Kidney capillary endothelial cell (primary cell): ENCODE measurements around the gene TRIM60.
"Not testable (repeated sequence)": the region's sequence is repeated elsewhere in the genome, so short reads cannot be mapped to it uniquely, and the experiment has no call there.

Experiments used
- DNase-seq: peaks from one replicate; pipeline ENCODE4 v3.0.0-alpha.2; 2018; ENCODE audit warnings: low spot score

Gene TRIM60

GRCh38 chr4:165031436-165032211, at the start of gene TRIM60:
Gene TRIM60, plus strand, starts transcription at chr4:165031999. Its CDS starts 8,074 bp downstream, at chr4:165040073.
- no peak for DNase-seq

- DNase-seq = no peak
Observed at GRCh38 chr4:164989471-164989870, 42.3 kb upstream of the TRIM60 start.

- not testable (repeated sequence) for DNase-seq
Observed at GRCh38 chr4:164990786-164991185, 41.0 kb upstream of the TRIM60 start.

DNA sequence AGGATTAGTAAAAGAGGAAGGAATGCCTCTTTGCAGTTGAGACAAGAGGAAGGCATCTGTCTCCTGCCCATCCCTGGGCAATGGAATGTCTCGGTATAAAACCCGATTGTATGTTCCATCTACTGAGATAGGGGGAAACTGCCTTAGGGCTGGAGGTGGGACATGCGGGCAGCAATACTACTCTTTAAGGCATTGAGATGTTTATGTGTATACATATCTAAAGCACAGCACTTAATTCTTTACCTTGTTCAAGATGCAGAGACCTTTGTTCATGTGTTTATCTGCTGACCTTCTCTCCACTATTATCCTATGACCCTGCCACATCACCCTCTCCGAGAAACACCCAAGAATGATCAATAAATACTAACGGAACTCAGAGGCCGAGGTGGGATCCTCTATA, 35.7 kb upstream of the TRIM60 start:
- DNase-seq = not testable (repeated sequence)

- DNase-seq = no peak
Observed at GRCh38 chr4:164997324-164997723, 34.5 kb upstream of the TRIM60 start.

GRCh38 chr4:164997941-164998340, 33.9 kb upstream of the TRIM60 start:
- DNase-seq = no peak

DNA sequence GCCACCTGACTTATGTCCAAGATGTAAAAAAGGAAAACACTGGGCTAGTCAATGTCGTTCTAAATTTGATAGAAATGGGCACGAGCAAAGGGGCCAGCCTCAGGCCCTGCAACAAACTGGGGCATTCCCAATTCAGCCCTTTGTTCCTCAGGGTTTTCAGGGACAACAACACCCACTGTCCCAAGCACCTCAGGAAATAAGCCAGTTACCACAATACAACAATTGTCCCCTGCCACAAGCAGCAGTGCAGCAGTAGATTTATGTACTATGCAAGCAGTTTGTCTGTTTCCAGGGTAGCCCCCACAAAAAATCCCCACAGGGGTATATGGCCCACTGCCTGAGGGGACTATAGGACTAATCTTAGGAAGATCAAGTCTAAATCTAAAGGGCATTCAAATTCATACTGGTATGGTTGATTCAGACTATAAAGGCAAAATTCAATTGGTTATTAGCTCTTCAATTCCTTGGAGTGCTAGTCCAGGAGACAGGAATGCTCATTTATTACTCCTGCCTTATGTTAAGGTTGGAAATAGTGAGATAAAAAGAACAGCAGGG, 33.2 kb upstream of the TRIM60 start:
- not testable (repeated sequence) for DNase-seq

GRCh38 chr4:165001957-165002356, 29.8 kb upstream of the TRIM60 start:
- DNase-seq = not testable (repeated sequence)

- no peak for DNase-seq
Observed at GRCh38 chr4:165005352-165005925, 26.4 kb upstream of the TRIM60 start.

GRCh38 chr4:165006456-165006855, 25.3 kb upstream of the TRIM60 start:
- no peak for DNase-seq

DNA sequence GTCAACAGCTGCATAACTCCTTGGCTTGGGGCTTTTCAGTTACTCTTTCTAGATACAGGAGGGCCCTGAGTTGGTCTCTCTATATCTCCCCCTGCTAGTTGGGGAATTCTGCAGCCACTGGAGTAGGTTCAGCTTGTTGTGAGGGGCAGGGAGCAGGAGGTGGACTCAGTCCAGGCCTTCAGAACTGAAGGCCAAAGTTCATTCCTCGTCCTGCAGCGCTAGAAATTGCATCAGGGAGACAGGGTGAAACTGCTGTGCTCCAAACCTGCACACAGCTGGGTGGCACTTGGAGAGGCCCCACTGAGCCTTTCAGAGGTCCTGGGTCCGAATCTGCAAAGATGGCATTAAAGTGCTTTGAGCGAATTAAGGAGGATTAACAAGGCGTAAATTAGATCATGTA, 24.9 kb upstream of the TRIM60 start:
- no peak for DNase-seq

DNA sequence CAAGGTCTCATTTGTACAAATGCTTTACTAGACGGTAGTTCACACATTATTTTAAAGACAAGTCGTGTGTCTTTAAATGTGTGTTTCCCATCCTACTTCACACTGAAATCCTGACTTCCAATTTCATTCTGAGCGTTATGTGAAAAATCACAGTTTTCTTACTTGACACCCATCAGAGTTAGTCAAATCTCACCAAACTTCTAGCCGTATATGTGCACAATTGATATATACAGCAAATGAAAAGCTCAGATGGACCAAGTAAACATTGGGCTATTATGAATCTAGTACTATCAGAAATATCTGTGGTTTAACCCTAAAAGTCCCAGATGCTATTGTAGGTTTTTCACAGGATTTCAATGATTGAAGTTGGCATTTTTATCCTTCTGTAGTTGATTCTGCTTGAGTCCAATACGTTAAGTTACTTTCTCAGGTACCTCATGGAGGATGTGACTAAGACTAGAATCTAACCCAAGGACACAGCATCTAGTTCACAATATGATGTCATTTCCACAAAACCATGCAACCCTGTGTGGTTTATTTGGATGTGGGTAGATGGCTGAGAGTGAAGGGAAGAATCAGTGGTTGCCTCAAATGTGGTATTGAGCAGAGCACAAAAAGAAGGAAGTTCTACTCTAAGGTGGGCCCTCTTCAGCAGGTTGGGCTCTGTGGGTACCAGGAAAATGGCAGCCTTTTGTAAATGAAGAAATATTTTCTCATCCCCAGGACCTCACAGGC, 22.1 kb upstream of the TRIM60 start:
- DNase-seq = no peak

DNA sequence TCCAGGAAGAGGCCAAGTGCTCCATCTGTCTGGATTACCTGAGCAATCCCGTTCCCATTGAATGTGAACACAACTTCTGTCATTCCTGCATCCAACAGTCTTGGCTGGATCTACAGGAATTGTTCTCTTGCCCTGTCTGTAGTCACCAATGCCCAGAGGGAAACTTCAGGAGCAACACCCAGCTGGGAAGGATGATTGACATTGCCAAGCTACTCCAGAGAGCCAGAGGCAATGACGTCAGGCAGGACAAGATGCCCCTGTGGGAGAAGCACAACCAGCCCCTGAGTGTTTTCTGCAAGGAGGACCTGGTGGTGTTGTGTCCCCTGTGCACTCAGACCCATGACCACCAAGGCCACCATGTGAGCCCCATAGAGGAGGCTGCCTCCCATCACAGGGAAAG, 21.3 kb upstream of the TRIM60 start:
- no peak for DNase-seq

DNA sequence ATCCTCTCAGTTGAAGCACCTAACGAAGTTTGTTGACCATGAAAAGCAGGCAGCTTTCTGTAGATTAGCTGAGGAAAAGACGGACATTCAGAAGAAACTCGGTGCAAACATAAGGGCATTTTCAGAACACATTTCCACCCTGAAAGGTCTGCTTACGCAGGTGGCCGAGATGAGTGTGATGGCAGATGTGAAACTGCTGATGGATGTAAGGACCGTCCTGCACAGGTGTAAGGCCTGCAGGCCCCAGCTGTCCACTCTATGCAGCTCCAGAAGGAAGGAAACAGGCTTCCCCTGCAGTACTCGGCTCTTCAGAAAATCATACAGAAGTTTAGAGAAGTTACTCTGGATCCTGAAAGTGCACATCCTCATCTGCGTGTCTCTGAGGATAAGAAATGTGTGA, 20.8 kb upstream of the TRIM60 start:
- DNase-seq = no peak

GRCh38 chr4:165011403-165011802, 20.4 kb upstream of the TRIM60 start:
- DNase-seq = no peak

DNA sequence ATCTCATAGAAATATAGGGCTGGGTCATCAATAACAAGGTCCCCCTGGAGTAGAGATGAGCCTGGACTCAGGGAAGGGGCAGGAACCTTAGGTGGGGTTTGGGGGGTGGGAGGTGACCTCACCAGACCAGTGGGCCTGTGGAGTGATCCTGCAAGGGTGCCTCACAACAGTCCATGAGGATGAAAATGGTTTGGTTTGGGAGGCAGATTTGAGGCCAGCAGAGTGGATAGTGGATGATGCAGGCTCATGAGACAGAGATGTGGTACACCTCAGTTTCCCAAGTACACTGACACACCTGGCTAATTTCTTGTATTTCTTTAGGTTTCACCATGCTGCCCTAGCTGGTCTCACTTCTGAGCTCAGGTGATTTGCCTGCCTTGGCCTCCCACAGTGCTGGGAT, 18.1 kb upstream of the TRIM60 start:
- no peak for DNase-seq

DNA sequence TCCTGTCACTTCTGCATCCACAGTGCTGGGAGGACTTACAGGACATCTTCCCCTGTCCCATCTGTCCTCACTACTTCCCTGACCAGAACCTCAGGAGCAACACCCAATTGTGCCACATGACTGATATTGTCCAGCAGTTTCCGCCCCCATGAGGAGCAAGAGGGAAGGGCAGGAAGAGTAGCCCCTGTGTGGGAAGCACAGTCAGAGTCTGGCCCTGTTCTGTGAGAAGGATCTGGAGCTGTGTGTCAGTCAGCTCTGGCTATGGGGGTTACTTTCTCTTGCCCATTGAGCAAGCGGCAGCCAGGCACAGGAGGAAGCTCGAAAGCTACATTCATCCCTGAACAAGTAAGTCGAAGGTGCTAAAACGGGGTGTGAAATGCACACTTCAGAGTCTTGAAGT, 14.8 kb upstream of the TRIM60 start:
- DNase-seq = no peak

- not testable (repeated sequence) for DNase-seq
Observed at GRCh38 chr4:165019995-165020394, 11.8 kb upstream of the TRIM60 start.

DNA sequence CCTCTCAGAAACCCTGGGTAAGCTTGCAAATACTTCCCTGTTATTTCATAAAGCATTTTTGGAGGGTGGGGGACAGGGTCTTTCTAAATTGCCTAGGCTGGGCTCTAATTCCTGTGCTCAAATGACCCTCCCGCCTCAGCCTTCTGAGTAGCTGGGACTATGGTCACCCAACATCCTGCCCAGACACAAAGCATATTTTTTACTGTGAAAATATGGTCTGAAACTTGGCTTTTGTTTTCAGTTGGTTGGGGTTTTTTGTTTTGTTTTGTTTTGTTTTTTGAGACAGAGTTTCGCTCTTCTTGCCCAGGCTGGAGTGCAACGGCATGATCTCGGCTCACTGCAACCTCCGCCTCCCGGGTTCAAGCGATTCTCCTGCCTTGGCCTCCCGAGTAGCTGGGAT, 6.0 kb upstream of the TRIM60 start:
- DNase-seq = not testable (repeated sequence)

DNA sequence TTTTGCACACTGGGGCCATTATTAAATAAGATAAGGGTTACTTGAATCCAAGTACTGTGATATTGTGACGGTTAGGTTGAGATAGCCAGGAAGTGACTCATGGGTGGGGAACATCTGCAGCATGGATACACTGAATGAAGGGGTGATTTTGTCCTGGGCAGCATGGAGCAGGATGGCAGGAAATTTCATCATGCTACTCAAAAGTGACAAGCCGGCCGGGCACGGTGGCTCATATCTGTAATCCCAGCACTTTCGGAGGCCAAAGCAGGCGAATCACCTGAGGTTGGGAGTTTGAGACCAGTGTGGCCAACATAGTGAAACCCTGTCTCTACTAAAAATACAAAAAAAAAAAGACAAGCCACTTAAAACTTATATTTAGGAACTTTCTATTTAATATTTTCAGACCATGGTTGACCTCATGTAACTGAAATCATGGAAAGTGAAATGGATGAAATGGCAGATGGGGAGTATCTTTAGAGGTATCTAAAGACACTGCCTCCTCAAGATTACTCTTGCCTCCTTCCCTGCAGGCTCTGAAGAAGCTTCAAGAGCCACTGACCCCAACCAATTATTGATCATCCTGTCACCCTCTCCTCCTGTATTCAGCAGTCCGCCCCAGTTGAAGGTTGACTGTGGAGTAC, 3.9 kb upstream of the TRIM60 start:
- DNase-seq = no peak

- no peak for DNase-seq
Observed at GRCh38 chr4:165048170-165048569, 16.4 kb downstream of the TRIM60 start.

- DNase-seq = no peak
Observed at GRCh38 chr4:165052627-165053026, 20.8 kb downstream of the TRIM60 start.
